H9 (cell line): ENCODE results near the gene MAP3K12. TPM values are rescaled to one million over a fixed set of nuclear protein-coding genes. Genes with fewer than 3 reads are reported as not detected.
A peak's percentile ranks its signal among the peaks of the same experiment; 100 is the strongest.

Experiments used
- DNase-seq: peaks from one replicate; pipeline ENCODE4 v3.0.0-alpha.2; 2017
- H2AFZ ChIP-seq: one replicate; pipeline ENCODE4 v1.6.1; 2013; ENCODE audit warnings: mild to moderate bottlenecking, low read length, control low read depth, moderate library complexity
- H2AK5ac ChIP-seq: 2 replicates; pipeline ENCODE4 v1.6.1; 2013; ENCODE audit warnings: low read length, control low read depth, mixed read lengths; ENCODE audit not compliant: insufficient read length
- H2BK120ac ChIP-seq: one replicate; pipeline ENCODE4 v1.6.1; 2013; ENCODE audit warnings: low read depth, mild to moderate bottlenecking, low read length, control low read depth, inconsistent platforms; ENCODE audit not compliant: poor library complexity, severe bottlenecking
- H2BK12ac ChIP-seq: 2 replicates; pipeline ENCODE4 v1.6.1; 2013; ENCODE audit warnings: low read length, control low read depth, mixed read lengths, low read depth; ENCODE audit not compliant: insufficient read length
- H2BK15ac ChIP-seq: 2 replicates; pipeline ENCODE4 v1.6.1; 2013; ENCODE audit warnings: low read depth, low read length, control low read depth
- H2BK20ac ChIP-seq: one replicate; pipeline ENCODE4 v1.6.1; 2013; ENCODE audit warnings: low read depth, mild to moderate bottlenecking, low read length, control low read depth, inconsistent platforms; ENCODE audit not compliant: poor library complexity, severe bottlenecking
- H2BK5ac ChIP-seq: 2 replicates; pipeline ENCODE4 v1.6.1; 2013; ENCODE audit warnings: low read length, control low read depth, mixed read lengths; ENCODE audit not compliant: insufficient read length
- H3K14ac ChIP-seq: 2 replicates; pipeline ENCODE4 v1.6.1; 2013; ENCODE audit warnings: low read length, control low read depth; ENCODE audit not compliant: insufficient read depth
- H3K18ac ChIP-seq: 2 replicates; pipeline ENCODE4 v1.6.1; 2013; ENCODE audit warnings: low read depth, mild to moderate bottlenecking, mixed read lengths, low read length, control low read depth; ENCODE audit not compliant: insufficient read length
- H3K23ac ChIP-seq: 2 replicates; pipeline ENCODE4 v1.6.1; 2013; ENCODE audit warnings: low read length, control low read depth, mixed read lengths, low read depth; ENCODE audit not compliant: insufficient read length
- H3K23me2 ChIP-seq: 2 replicates; pipeline ENCODE4 v1.6.1; 2013; ENCODE audit warnings: low read depth, mild to moderate bottlenecking, mixed read lengths, low read length, control low read depth; ENCODE audit not compliant: insufficient read length, poor library complexity, severe bottlenecking
- H3K27ac ChIP-seq: 2 replicates; pipeline ENCODE4 v1.5.1; 2013; ENCODE audit warnings: low read length, control low read depth, mixed read lengths, low read depth; ENCODE audit not compliant: insufficient read length
- H3K27me3 ChIP-seq: 2 replicates; pipeline ENCODE4 v1.6.1; 2013; ENCODE audit warnings: low read length, control low read depth, inconsistent platforms; ENCODE audit not compliant: insufficient read depth
- H3K4ac ChIP-seq: 2 replicates; pipeline ENCODE4 v1.6.1; 2013; ENCODE audit warnings: low read depth, mild to moderate bottlenecking, control low read depth, inconsistent platforms, low read length, moderate library complexity
- H3K4me1 ChIP-seq: 2 replicates; pipeline ENCODE4 v1.6.1; 2013; ENCODE audit warnings: low read length, control low read depth, inconsistent platforms; ENCODE audit not compliant: insufficient read depth
- H3K4me2 ChIP-seq: 2 replicates; pipeline ENCODE4 v1.6.1; 2013; ENCODE audit warnings: low read length, control low read depth, mixed read lengths; ENCODE audit not compliant: insufficient read length, insufficient read depth
- H3K56ac ChIP-seq: 2 replicates; pipeline ENCODE4 v1.6.1; 2013; ENCODE audit warnings: low read depth, mild to moderate bottlenecking, mixed read lengths, low read length, control low read depth; ENCODE audit not compliant: insufficient read length
- H3K79me1 ChIP-seq: 2 replicates; pipeline ENCODE4 v1.6.1; 2013; ENCODE audit warnings: low read depth, mild to moderate bottlenecking, moderate library complexity, low read length, control low read depth, inconsistent platforms; ENCODE audit not compliant: insufficient read depth, poor library complexity, severe bottlenecking
- H3K79me2 ChIP-seq: 2 replicates; pipeline ENCODE4 v1.6.1; 2013; ENCODE audit warnings: low read length, control low read depth, inconsistent platforms; ENCODE audit not compliant: insufficient read depth
- H3K9ac ChIP-seq: 2 replicates; pipeline ENCODE4 v1.6.1; 2013; ENCODE audit warnings: low read length, control low read depth, mixed read lengths; ENCODE audit not compliant: insufficient read length; ENCODE audit errors: extremely low read depth
- H3K9me3 ChIP-seq: one replicate; pipeline ENCODE4 v1.6.1; 2013; ENCODE audit warnings: low read depth, low read length, inconsistent platforms; ENCODE audit not compliant: control insufficient read depth
- H3T11ph ChIP-seq: one replicate; pipeline ENCODE4 v1.6.1; 2013; ENCODE audit warnings: mild to moderate bottlenecking, low read length, control low read depth, inconsistent platforms
- H4K20me1 ChIP-seq: one replicate; pipeline ENCODE4 v1.6.1; 2013; ENCODE audit not compliant: control insufficient read depth, insufficient read length, insufficient read depth
- H4K5ac ChIP-seq: 2 replicates; pipeline ENCODE4 v1.6.1; 2013; ENCODE audit warnings: low read depth, mild to moderate bottlenecking, mixed read lengths, low read length, control low read depth; ENCODE audit not compliant: insufficient read length
- H4K8ac ChIP-seq: replicated peaks from 2 replicates; pipeline ENCODE4 v1.6.1; 2013; ENCODE audit warnings: low read length, control low read depth, mixed read lengths, low read depth; ENCODE audit not compliant: insufficient read length
- H4K91ac ChIP-seq: 2 replicates; pipeline ENCODE4 v1.6.1; 2013; ENCODE audit warnings: low read depth, mild to moderate bottlenecking, moderate library complexity, mixed read lengths, low read length, control low read depth; ENCODE audit not compliant: insufficient read length
- H3K27ac Mint-ChIP-seq, 3 experiments: 2 replicates in 2 of 3; 3 replicates in 1 of 3; pipeline ENCODE4 v1.8.0; 2020 to 2021; ENCODE audit warnings: mixed read lengths in 3 of 3, mild to moderate bottlenecking in 1 of 3, moderate library complexity in 1 of 3
- H3K27me3 Mint-ChIP-seq: 2 replicates; pipeline ENCODE4 v1.8.0; 2021; ENCODE audit warnings: low read depth, mild to moderate bottlenecking, moderate library complexity, mixed read lengths
- H3K36me3 Mint-ChIP-seq, 3 experiments: 2 replicates in 2 of 3; 3 replicates in 1 of 3; pipeline ENCODE4 v1.8.0; 2020 to 2021; ENCODE audit warnings: low read depth in 3 of 3, mixed read lengths in 3 of 3; ENCODE audit not compliant: insufficient read depth in 1 of 3
- H3K4me1 Mint-ChIP-seq, 2 experiments: 2 replicates each; pipeline ENCODE4 v1.8.0; 2020; ENCODE audit warnings: mixed read lengths in 2 of 2
- H3K4me3 Mint-ChIP-seq, 2 experiments: 2 replicates in 1 of 2; 3 replicates in 1 of 2; pipeline ENCODE4 v1.8.0; 2020 to 2021; ENCODE audit warnings: mild to moderate bottlenecking in 2 of 2, mixed read lengths in 2 of 2, moderate library complexity in 1 of 2
- H3K9me3 Mint-ChIP-seq, 2 experiments: 2 replicates in 1 of 2; 3 replicates in 1 of 2; pipeline ENCODE4 v1.8.0; 2020; ENCODE audit warnings: mild to moderate bottlenecking in 2 of 2, mixed read lengths in 2 of 2, moderate library complexity in 1 of 2
- WGBS: extraction: QIAGEN DNeasy Blood & Tissue Kit; methylation state at CpG from one replicate; pipeline ENCODE4 v1.1.7; 2013; ENCODE audit warnings: missing lambda C conversion rate, low lambda C conversion rate, mixed read lengths; ENCODE audit not compliant: insufficient read length; ENCODE audit errors: extremely low coverage; 5-methylcytosine and 5-hydroxymethylcytosine counted together
- total RNA-seq: library from RNA; stranded (reverse); gene quantifications from 2 replicates; pipeline ENCODE4 v1.2.1, GENCODE V29; 2021
- TF ChIP-seq, protein P1 (sequence below): fragments of 200-600 bp; sonication (generic); conservative IDR thresholded peaks from 3 replicates; pipeline ENCODE4 v1.8.0; 2021; ENCODE audit warnings: antibody characterized with exemption, mild to moderate bottlenecking

Gene MAP3K12
- total RNA-seq, 1 experiment from 2014 or later, result 22.3 TPM

- Histone ChIP-seq H3T11ph (no peak overlapping the region), H3K4me2 (no peak overlapping the region), H2AFZ (no peak overlapping the region), H4K8ac (no peak overlapping the region), H3K18ac (no peak overlapping the region), H2BK120ac (no peak overlapping the region), H3K9me3 (no peaks in the 10 kb centered on the region), H3K23ac (no peak overlapping the region), H3K27ac (no peak overlapping the region), H2BK5ac (no peak overlapping the region), H3K9ac (no peak overlapping the region), H3K14ac (no peak overlapping the region), H4K20me1 (no peaks in the 10 kb centered on the region), H3K79me1 (no peaks in the 10 kb centered on the region), H3K23me2 (no peaks in the 10 kb centered on the region), H2BK12ac (no peak overlapping the region), H3K4ac (no peak overlapping the region), H2AK5ac (no peak overlapping the region), H3K4me1 (no peaks in the 10 kb centered on the region), H2BK15ac (no peak overlapping the region), H3K79me2 (no peaks in the 10 kb centered on the region), H3K27me3 (no peaks in the 10 kb centered on the region), H4K91ac (no peak overlapping the region), H4K5ac (no peak overlapping the region), H3K56ac (no peak overlapping the region), H2BK20ac (no peak overlapping the region)
- Mint-ChIP-seq H3K36me3 (peaks cover 9 to 38% (median 21%) of the 10 kb centered on the region in 3 experiments; a peak in 6 of 7 replicates), H3K27me3 (no peaks in the 10 kb centered on the region), H3K27ac (peak overlapping the region in 1 of 3 experiments; percentile 54; a peak in 1 of 7 replicates), H3K4me3 (no peak overlapping the region), H3K4me1 (no peaks in the 10 kb centered on the region), H3K9me3 (no peaks in the 10 kb centered on the region)
- TF ChIP-seq, protein P1, sequence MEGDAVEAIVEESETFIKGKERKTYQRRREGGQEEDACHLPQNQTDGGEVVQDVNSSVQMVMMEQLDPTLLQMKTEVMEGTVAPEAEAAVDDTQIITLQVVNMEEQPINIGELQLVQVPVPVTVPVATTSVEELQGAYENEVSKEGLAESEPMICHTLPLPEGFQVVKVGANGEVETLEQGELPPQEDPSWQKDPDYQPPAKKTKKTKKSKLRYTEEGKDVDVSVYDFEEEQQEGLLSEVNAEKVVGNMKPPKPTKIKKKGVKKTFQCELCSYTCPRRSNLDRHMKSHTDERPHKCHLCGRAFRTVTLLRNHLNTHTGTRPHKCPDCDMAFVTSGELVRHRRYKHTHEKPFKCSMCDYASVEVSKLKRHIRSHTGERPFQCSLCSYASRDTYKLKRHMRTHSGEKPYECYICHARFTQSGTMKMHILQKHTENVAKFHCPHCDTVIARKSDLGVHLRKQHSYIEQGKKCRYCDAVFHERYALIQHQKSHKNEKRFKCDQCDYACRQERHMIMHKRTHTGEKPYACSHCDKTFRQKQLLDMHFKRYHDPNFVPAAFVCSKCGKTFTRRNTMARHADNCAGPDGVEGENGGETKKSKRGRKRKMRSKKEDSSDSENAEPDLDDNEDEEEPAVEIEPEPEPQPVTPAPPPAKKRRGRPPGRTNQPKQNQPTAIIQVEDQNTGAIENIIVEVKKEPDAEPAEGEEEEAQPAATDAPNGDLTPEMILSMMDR, result no peak
- DNase-seq, result no peak
- no CpG with 5 or more reads among the region's 13 CpGs for WGBS
These were observed 25.2 kb upstream of the MAP3K12 start for GRCh38 chr12:53524476-53524875.
